OCI-LY1 (cell line): ENCODE results near the gene IFIT3.

Experiments
- H2AFZ ChIP-seq: fragments of 200-600 bp; sonication (generic), shearing (Covaris generic); 2 replicates; pipeline ENCODE4 v1.6.0; 2014; ENCODE audit warnings: antibody characterized with exemption, mild to moderate bottlenecking, low read length
- H3F3A ChIP-seq: fragments of 200-600 bp; sonication (generic), shearing (Covaris generic); 2 replicates; pipeline ENCODE4 v1.6.0; 2014; ENCODE audit warnings: mild to moderate bottlenecking, antibody characterized with exemption, low read length, moderate library complexity; ENCODE audit not compliant: insufficient read depth
- H3K27ac ChIP-seq: fragments of 200-600 bp; sonication (generic); 2 replicates; pipeline ENCODE4 v1.5.1; 2014; ENCODE audit warnings: low read length, mixed run types, mild to moderate bottlenecking, low read depth; ENCODE audit not compliant: poor library complexity, severe bottlenecking
- H3K27me3 ChIP-seq: fragments of 200-600 bp; sonication (generic); 2 replicates; pipeline ENCODE4 v1.6.0; 2014; ENCODE audit warnings: antibody characterized with exemption, mild to moderate bottlenecking, low read length, moderate library complexity; ENCODE audit not compliant: insufficient read depth
- H3K36me3 ChIP-seq: fragments of 200-600 bp; sonication (generic); 2 replicates; pipeline ENCODE4 v1.6.1; 2014; ENCODE audit warnings: mild to moderate bottlenecking, antibody characterized with exemption, low read length, moderate library complexity, mixed read lengths; ENCODE audit not compliant: insufficient read depth
- H3K4me1 ChIP-seq: fragments of 200-600 bp; sonication (generic); 2 replicates; pipeline ENCODE4 v1.5.1; 2014; ENCODE audit warnings: mild to moderate bottlenecking, low read length, moderate library complexity; ENCODE audit not compliant: insufficient read depth, severe bottlenecking
- H3K4me2 ChIP-seq: fragments of 200-600 bp; sonication (generic), shearing (Covaris generic); 2 replicates; pipeline ENCODE4 v1.6.1; 2014; ENCODE audit warnings: low read length
- H3K4me3 ChIP-seq: fragments of 200-600 bp; sonication (generic); 2 replicates; pipeline ENCODE4 v1.5.1; 2014; ENCODE audit warnings: low read length, low read depth, mild to moderate bottlenecking, mixed read lengths; ENCODE audit not compliant: poor library complexity, severe bottlenecking
- H3K79me2 ChIP-seq: fragments of 200-600 bp; shearing (Covaris generic); 2 replicates; pipeline ENCODE4 v1.6.1; 2016; ENCODE audit warnings: mixed run types, low read length, mixed read lengths; ENCODE audit not compliant: insufficient read depth
- H3K9ac ChIP-seq: fragments of 200-600 bp; sonication (generic), shearing (Covaris generic); 2 replicates; pipeline ENCODE4 v1.6.1; 2014; ENCODE audit warnings: mild to moderate bottlenecking, low read length, mixed read lengths
- H3K9me2 ChIP-seq: fragments of 200-600 bp; sonication (generic), shearing (Covaris generic); 2 replicates; pipeline ENCODE4 v1.6.1; 2014; ENCODE audit warnings: low read depth, mild to moderate bottlenecking, low read length, mixed read lengths
- H3K9me3 ChIP-seq: fragments of 200-600 bp; shearing (Covaris generic); 2 replicates; pipeline ENCODE4 v1.6.1; 2014; ENCODE audit warnings: low read length, mixed read lengths
- H4K20me1 ChIP-seq: fragments of 200-600 bp; sonication (generic), shearing (Covaris generic); 2 replicates; pipeline ENCODE4 v1.6.0; 2016; ENCODE audit warnings: mild to moderate bottlenecking, low read length; ENCODE audit not compliant: insufficient read depth
- EZH2 ChIP-seq: fragments of 200-600 bp; sonication (generic), shearing (Covaris generic); IDR thresholded peaks from 2 replicates; pipeline ENCODE4 v1.8.0; 2017; ENCODE audit warnings: borderline replicate concordance, mixed run types, mild to moderate bottlenecking, antibody characterized with exemption, low read length, moderate library complexity, mixed read lengths
- TF ChIP-seq, protein P1 (sequence below): fragments of 200-600 bp; sonication (generic), shearing (Covaris generic); IDR thresholded peaks from 2 replicates; pipeline ENCODE4 v1.5.1; 2017; ENCODE audit warnings: mild to moderate bottlenecking, antibody characterized with exemption, low read length, moderate library complexity, mixed read lengths

Gene IFIT3

DNA sequence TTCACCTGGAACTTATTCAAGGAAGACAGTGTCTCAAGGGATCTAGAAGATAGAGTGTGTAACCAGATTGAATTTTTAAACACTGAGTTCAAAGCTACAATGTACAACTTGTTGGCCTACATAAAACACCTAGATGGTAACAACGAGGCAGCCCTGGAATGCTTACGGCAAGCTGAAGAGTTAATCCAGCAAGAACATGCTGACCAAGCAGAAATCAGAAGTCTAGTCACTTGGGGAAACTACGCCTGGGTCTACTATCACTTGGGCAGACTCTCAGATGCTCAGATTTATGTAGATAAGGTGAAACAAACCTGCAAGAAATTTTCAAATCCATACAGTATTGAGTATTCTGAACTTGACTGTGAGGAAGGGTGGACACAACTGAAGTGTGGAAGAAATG is 10.9 kb downstream of the IFIT3 start:
- Histone ChIP-seq H3K4me3 (no peak overlapping the region), H3K4me2 (no peak overlapping the region), H3K27me3 (no peaks in the 10 kb centered on the region), H3K36me3 (no peaks in the 10 kb centered on the region), H4K20me1 (no peaks in the 10 kb centered on the region), H3K4me1 (no peaks in the 10 kb centered on the region), H3K9ac (no peak overlapping the region), H3K79me2 (no peaks in the 10 kb centered on the region), H3K27ac (no peak overlapping the region), H3K9me3 (no peaks in the 10 kb centered on the region), H3F3A (no peaks in the 10 kb centered on the region), H2AFZ (no peak overlapping the region), H3K9me2 (no peaks in the 10 kb centered on the region)
- TF ChIP-seq, protein P1, sequence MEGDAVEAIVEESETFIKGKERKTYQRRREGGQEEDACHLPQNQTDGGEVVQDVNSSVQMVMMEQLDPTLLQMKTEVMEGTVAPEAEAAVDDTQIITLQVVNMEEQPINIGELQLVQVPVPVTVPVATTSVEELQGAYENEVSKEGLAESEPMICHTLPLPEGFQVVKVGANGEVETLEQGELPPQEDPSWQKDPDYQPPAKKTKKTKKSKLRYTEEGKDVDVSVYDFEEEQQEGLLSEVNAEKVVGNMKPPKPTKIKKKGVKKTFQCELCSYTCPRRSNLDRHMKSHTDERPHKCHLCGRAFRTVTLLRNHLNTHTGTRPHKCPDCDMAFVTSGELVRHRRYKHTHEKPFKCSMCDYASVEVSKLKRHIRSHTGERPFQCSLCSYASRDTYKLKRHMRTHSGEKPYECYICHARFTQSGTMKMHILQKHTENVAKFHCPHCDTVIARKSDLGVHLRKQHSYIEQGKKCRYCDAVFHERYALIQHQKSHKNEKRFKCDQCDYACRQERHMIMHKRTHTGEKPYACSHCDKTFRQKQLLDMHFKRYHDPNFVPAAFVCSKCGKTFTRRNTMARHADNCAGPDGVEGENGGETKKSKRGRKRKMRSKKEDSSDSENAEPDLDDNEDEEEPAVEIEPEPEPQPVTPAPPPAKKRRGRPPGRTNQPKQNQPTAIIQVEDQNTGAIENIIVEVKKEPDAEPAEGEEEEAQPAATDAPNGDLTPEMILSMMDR, result no peak
- TF ChIP-seq EZH2, result no peak

DNA sequence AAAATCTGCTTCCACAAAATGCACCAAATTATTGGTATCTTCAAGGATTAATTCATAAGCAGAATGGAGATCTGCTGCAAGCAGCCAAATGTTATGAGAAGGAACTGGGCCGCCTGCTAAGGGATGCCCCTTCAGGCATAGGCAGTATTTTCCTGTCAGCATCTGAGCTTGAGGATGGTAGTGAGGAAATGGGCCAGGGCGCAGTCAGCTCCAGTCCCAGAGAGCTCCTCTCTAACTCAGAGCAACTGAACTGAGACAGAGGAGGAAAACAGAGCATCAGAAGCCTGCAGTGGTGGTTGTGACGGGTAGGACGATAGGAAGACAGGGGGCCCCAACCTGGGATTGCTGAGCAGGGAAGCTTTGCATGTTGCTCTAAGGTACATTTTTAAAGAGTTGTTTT is 12.1 kb downstream of the IFIT3 start:
- no peaks in the 10 kb centered on the region for H3K9me3 ChIP-seq
- no peak overlapping the region for H2AFZ ChIP-seq
- no peaks in the 10 kb centered on the region for H3K27me3 ChIP-seq
- H3K4me3 ChIP-seq, result no peak overlapping the region
- H3K4me2 ChIP-seq, result no peak overlapping the region
- no peak overlapping the region for H3K27ac ChIP-seq
- H3K4me1 ChIP-seq, result no peaks in the 10 kb centered on the region
- no peaks in the 10 kb centered on the region for H3F3A ChIP-seq
- H3K36me3 ChIP-seq, result no peaks in the 10 kb centered on the region
- TF ChIP-seq, protein P1, result no peak
- TF ChIP-seq EZH2, result no peak
- H3K79me2 ChIP-seq, result no peaks in the 10 kb centered on the region
- no peaks in the 10 kb centered on the region for H4K20me1 ChIP-seq
- H3K9ac ChIP-seq, result no peak overlapping the region
- H3K9me2 ChIP-seq, result no peaks in the 10 kb centered on the region

DNA sequence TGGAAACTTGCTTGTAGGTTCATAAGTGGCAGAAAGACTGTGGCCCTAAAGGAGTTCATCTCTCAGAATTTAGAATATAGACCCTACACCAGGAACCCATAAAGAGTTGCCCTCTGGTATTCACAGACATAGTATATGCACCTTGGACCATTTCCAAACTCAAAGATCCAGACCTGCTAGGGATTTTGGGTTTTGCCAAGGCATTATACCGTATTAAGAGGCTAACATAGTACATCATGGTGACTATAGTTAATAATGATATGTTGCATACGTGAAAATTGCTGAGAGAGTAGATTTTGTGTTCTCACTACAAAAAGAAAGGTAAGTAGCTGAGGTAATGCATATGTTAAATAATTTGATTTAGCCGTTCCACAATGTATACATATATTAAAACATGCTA is 13.9 kb downstream of the IFIT3 start:
- Histone ChIP-seq H3K9me2 (no peaks in the 10 kb centered on the region), H3K36me3 (no peaks in the 10 kb centered on the region), H3K4me3 (no peak overlapping the region), H3K27me3 (no peaks in the 10 kb centered on the region), H3K79me2 (no peaks in the 10 kb centered on the region), H3F3A (no peaks in the 10 kb centered on the region), H2AFZ (no peak overlapping the region), H3K27ac (no peak overlapping the region), H3K4me2 (no peak overlapping the region), H3K4me1 (no peaks in the 10 kb centered on the region), H3K9ac (no peak overlapping the region), H4K20me1 (no peaks in the 10 kb centered on the region), H3K9me3 (no peaks in the 10 kb centered on the region)
- TF ChIP-seq EZH2, result no peak
- TF ChIP-seq, protein P1, result no peak
